NCI-H1417 (cell line): ENCODE data around the gene REXO5.

Experiments
- DNase-seq, 3 experiments: peaks; one replicate each; lab custom pipeline; 2025; lab: John Stamatoyannopoulos, UW

REXO5 gene

GRCh38 chr16:20874088-20874581, 67.8 kb downstream of the REXO5 start:
- DNase-seq: no peak

- DNase-seq: no peak
Observed at GRCh38 chr16:20875355-20875650, 69.0 kb downstream of the REXO5 start.

GRCh38 chr16:20878682-20879147, 72.4 kb downstream of the REXO5 start:
- DNase-seq: no peak

- no peak for DNase-seq
Observed at GRCh38 chr16:20879175-20880040, 73.1 kb downstream of the REXO5 start.

- DNase-seq: no peak
Observed at GRCh38 chr16:20880867-20881502, 74.7 kb downstream of the REXO5 start.

GRCh38 chr16:20881503-20881878, 75.2 kb downstream of the REXO5 start:
- no peak for DNase-seq

GRCh38 chr16:20883554-20884239, 77.4 kb downstream of the REXO5 start:
- no peak for DNase-seq

- DNase-seq: no peak
Observed at GRCh38 chr16:20884240-20884556, 77.9 kb downstream of the REXO5 start.

- no peak for DNase-seq
Observed at GRCh38 chr16:20886320-20886719, 80.0 kb downstream of the REXO5 start.

GRCh38 chr16:20887207-20887606, 80.9 kb downstream of the REXO5 start:
- no peak for DNase-seq

GRCh38 chr16:20889625-20890275, 83.4 kb downstream of the REXO5 start:
- DNase-seq: no peak

- no peak for DNase-seq
Observed at GRCh38 chr16:20894388-20894787, 88.1 kb downstream of the REXO5 start.

GRCh38 chr16:20897253-20897897, 91.0 kb downstream of the REXO5 start:
- no peak for DNase-seq

GRCh38 chr16:20897922-20898321, 91.6 kb downstream of the REXO5 start:
- DNase-seq: no peak

- DNase-seq: no peak
Observed at GRCh38 chr16:20899071-20899470, 92.7 kb downstream of the REXO5 start.
